HG03442 (cell line): Measurements from ENCODE around the gene MAST4.

Experiments
- ATAC-seq: cut with Tn5 transposase; IDR thresholded peaks from one replicate; pipeline ENCODE4 v1.9.1; 2021; ENCODE audit warnings: mild to moderate bottlenecking, moderate library complexity; ENCODE audit not compliant: unreplicated experiment

Gene MAST4

DNA sequence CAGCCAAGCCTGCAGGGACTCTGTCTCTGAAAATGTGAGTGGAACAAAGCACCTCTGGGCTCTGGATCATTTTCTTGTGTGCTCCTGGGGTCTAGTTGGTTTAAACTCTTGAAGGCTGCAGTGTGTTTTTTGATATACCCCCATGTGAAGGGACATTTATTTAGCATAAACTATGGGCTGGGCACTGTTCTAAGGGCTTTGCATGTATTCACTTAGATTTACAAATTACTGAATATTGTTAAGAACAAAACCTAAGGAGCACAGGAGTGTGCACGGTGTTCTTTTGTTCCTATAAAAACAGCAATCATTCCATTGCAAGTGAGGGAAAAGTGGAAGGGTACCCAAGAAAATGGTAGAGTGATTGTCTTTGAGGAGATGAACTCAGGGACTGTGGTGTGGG is 620.4 kb downstream of the MAST4 start:
- ATAC-seq, result no peak
